Activated gamma-delta T cell (primary cell): ENCODE data around the gene NEURL4.

Experiments used
- DNase-seq: peaks from one replicate; lab custom pipeline; 2025; lab: John Stamatoyannopoulos, UW

The NEURL4 gene

DNA sequence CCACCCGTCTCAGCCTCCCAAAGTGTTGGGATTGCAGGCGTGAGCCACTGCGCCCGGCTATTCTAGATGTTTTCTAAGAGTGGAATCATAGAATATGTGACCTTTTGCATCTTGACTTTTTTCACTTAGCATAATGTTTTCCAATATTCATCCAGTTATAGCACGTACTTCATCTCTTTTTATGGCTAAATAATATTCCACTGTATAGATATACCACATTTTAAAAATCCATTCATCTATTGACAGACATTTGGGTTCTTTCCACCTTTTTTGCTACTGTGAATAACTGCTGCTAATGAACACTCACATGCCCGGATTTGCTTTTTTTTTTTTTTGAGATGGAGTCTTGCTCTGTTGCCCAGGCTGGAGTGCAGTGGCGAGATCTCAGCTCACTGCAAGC, 25.0 kb downstream of the NEURL4 start:
- no peak for DNase-seq

DNA sequence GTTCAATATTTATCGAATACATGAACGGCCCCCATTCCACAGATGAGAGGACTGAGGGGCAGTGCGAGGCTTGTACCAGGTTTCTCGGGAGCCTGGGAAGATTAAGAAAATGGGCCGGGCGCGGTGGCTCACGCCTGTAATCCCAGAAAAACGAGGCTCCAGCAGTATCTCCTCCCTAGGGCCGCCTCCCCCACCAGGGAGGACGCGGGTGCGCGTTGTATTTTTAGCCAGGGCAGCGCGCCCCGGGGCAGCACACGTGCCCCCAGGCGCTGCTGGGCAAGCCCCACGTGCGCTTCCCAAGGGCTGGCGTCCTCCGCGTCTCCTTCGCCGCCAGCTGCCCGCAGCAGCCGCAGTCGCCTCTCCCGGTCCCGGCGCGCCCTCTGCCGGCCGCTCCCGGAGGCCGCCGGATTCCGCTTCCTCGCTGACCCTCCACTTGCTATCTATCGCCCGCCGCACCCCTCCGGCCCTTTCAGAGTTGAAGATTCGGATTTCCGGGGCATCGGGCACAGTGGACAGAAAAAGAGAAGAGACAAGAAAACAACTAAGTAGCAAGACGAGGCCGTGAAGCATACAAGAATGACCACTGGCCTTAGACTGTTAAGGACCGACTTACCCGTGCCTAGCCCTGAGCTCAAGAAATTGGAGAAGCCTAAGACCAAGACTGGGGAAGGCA, 32.8 kb downstream of the NEURL4 start:
- peak; percentile 46 for DNase-seq

DNA sequence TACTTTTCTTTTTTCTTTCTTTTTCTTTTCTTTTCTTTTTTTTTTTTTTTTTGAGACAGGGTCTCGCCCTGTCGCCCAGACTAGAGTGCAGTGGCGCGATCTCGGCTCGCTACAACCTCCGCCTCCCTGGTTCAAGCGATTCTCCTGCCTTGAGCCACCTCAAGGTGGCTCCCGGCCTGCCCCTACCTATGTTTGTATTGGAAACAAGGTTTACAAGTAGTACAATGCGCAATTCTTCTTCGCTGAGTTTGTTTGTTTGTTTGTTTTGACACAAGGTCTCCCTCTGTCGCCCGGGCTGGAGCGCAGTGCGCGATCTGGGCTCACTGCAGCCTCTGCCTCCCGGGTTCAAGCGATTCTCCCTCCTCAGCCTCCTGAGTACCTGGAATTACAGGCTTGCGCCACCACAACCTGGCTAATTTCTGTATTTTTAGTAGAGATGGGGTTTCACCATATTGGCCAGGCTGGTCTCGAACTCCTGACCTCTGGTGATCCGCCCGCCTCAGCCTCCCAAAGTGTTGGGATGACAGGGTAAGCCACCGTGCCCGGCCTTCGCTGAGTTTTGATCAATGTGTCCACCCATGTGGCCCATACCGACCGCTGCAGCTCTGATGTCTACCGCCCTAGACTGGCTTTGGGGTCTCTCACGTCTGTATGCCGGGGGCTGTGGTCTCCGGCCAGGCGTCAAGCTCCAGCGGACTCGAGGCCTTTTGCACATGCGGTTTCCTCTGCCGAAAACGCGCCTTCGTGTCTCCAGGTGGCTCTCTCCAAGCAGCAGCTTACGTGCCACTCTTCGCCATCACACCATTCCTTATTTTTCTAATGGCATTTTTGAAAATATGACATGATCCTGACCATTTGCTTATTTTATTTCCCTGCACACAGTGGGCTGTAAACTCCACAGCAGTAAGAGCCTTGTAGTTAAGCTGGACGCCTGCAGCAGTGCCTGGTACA, 33.6 kb downstream of the NEURL4 start:
- DNase-seq = no peak

DNA sequence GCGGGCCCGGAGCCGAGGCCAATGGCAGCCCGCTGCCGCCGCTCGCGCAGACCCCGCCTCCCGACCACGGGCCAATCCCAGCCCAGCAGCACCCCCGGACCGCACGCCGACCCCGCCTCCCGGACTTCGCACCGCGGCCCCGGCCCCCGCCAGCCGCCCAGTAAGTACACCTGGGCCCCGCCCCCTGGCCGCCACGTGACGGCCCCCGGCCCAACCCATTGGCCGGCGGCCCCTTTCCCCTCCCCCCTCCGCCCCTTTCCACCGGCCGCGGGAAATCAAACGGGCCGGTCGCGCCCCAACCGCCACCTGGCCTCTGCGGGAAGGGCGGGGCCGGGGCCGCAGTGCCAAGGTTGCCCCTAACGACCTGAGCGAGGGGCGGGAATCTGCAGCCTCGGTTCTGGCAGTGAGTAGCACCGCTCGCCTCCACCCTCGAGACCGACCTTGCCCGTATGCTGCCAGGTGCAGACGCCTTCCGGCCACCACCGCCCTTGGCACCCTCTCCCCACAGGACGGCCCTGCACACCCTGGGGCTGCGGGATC, 34.5 kb downstream of the NEURL4 start, which contains the start of gene YBX2:
YBX2 (minus strand) TSS at position 26 of the 540 bp plus-strand sequence. CDS start 139 bp downstream, outside the sequence.
- DNase-seq = peak; percentile 70

DNA sequence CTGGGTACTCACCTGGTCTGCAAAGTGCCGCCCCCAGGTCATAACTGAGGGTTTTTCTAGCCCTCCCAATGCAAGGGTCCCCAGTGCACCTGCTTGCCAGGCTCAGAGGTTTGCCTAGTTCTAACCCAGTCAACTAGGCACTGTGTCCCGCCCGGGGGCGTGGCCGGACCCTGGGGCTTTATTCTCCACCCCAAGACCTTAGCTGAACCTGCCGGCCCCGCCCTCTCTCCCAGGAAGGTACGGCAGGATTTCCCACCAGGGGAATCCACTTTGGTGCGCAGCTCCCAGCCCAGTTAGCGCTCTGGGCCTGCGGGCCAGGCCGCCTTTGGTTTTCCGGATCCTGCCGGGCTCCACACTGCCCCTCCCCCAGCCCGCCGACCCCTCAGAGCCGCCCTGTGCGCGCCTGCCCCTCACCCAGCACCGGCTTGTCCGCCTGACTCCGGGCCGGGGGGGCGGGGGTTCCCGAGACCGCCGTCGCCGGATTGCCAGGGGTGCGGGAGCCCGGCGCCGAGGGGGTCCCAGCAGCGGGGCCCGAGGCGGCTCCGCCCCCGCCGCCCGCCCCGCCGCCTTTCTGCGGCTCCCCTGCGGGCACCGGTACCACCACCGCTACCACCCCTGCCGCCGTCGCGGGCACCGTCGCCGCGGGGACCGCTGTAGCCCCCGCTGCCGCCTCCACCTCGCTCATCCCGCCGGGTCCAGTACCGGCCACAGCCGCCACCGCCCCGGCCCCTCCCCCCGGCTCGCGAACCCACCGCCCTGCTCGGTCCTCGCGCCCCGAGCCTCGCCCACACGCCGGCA, 35.1 kb downstream of the NEURL4 start:
- peak; percentile 38 for DNase-seq

DNA sequence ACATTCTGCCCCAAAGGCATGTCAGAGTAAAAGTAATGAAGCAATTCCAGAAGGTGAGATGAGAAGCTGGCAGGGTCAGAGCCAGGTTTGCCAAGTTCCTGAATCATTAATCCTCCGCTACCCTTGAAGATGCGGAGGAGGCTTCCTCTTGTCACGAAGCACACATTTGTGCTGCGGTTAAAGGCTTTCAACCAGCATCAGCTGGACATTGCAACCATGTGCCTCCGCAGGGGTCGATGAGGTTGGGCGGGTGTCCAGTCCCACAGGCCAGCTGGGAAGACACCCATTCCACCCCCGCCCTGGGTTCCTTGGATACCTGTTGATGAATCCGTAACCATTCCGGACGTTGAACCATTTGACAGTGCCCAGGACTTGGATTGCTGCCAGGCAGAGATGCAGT, 36.0 kb downstream of the NEURL4 start:
- no peak for DNase-seq

DNA sequence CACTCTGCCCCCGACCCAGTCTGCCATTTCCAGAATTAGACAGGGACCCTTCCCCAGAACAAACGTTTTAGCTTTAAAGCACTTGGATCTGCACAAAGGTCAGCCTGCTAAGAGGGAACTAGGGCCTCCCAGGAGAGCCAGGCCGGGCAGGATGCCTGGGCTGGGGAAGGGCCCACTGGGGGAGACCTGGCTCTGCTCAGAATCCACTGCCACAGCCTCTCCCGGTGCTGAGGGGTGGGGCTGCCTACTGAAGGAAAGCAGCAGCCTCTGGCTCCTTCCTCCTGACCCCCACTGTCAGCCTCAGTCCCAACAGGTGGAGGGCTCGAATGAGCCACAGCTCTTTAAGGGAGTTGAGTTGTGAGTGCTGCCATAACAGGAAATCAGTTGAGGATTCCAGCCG, 36.4 kb downstream of the NEURL4 start:
- no peak for DNase-seq

DNA sequence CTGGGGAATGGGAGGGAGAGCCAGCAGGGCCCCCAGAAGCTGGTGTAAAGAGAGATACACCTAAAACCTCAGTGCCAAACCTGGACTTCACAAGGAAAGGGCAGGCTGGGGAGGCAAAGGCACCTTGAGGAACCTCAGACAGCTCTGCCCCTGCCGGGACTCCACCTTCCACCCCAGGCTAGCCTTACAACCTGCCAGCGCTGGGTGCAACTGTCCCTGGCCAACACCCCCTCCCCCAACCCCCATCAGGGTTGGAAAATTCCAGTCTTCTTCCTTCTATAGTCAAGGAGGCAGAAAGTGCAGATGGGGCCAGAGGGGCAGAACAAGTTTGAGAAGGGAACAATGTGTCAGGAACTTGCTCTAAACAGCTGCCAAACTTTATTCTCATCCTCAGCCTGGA, 36.9 kb downstream of the NEURL4 start:
- DNase-seq = no peak

DNA sequence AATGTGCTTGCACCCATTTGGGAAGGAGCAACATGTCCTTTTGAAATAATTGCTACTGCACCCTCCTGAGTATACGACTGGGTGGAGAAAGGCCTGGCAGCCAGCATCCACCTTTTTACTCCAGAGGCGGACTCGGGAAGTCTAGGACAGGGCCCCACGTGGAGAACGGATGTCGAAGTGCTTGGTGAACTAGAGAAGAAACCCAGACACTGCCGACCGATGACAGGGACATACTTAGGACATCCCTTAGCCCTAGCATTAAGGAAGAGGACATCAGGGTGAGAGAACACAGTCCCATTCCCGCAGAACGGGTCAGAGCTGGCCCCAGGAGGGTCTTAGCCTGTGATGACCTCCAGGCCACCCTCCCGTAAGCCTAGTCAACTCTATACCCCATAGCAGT, 38.5 kb downstream of the NEURL4 start:
- no peak for DNase-seq

DNA sequence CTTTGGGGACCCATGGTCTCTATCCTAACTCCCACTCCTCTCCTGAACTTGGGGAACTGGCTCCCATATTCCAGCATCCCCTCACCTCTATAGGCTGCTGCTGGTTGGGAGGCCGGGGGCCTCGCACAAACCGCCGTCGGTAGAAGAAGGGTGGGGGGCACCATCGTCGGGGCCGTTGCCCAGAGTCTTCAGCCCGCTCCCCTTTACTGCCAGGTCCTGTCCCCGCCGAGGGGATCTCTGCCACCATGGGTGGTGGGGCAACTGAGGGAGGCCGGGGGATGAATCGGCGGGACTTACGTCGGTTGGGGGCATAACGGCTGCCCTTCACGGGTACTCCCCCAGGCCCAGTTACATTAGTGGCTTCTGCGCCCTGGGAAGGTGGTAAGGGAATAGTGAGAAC, 39.0 kb downstream of the NEURL4 start:
- DNase-seq = no peak

DNA sequence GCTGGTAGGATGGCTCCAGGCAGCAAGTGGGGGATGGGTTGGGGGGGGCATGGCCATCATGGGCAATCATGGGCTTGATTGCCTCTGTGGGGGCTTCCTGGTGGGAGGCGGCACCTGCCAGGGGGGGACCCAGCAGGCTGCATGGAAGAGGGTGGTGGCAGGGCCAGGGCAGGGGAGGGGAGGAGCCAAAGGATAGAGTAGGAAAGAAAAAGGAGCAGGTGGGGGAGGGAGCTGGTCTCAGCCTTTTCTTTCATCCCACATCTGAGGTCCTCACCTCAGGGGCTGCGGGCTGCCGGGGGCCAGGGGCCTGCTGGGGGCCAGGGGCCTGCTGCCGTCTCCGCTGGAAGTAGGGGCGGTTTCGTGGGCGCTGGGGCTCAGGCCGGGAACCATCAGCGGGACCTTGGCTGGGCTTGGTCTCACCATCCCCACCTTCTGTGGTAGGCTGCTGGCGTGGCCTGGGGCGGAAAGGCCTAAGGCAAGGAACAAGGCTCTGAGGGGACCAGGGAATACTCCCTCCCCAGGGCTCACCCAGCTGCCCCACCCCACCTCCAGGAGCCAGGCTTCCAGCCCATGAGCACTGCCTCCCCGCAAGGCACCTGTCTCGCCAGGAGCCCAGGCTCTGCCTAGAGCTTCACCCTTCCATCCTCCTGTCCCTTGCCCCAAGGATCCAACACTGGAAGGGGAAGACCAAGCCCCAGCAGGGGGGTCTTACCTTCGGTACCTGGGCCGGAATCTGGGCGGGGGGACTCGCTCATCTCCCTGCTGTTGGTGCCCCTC, 39.7 kb downstream of the NEURL4 start:
- no peak for DNase-seq

DNA sequence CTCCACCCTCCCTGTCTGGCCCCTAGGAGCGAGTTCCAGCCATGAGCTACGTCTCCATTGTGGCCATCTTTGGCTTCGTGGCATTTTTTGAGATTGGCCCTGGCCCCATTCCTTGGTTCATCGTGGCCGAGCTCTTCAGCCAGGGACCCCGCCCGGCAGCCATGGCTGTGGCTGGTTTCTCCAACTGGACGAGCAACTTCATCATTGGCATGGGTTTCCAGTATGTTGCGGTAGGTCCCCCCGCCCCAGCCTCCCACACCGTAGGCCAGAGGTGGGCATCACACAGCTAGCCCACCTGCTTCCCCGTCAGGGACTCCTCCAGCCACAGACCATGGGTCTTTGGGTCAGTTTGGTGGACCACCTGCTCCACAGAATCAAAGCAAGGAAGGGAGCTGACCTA, 43.5 kb downstream of the NEURL4 start:
- DNase-seq = no peak

DNA sequence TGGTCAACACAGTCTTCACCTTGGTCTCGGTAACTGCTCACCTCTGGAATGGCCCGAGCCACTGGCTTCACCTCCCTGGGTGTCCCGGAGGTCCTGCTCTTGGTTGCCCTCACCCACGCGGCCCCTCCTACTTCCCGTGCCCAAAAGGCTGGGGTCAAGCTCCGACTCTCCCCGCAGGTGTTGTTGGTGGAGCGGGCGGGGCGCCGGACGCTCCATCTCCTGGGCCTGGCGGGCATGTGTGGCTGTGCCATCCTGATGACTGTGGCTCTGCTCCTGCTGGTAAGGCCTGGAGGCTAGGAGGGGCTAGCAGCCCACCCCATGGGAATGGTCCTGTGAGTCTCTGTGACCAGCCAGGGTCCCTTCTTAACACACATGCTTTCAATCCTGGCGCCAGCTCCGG, 44.2 kb downstream of the NEURL4 start:
- DNase-seq = no peak

DNA sequence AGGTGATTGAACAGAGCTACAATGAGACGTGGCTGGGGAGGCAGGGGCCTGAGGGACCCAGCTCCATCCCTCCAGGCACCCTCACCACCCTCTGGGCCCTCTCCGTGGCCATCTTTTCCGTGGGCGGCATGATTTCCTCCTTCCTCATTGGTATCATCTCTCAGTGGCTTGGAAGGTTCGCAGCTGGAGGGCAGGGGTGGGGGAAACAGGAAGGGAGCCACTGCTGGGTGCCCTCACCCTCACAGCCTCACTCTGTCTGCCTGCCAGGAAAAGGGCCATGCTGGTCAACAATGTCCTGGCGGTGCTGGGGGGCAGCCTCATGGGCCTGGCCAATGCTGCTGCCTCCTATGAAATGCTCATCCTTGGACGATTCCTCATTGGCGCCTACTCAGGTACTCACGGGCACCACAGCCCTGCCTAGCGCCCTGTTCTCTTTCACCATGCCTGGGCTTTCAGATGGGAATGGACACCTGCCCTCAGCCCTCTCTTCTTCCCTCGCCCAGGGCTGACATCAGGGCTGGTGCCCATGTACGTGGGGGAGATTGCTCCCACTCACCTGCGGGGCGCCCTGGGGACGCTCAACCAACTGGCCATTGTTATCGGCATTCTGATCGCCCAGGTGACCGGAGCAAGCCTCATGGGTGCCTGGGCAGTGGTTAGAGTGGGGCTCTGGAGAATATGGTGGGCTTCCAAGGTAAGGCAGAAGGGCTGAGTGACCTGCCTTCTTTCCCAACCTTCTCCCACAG, 45.5 kb downstream of the NEURL4 start:
- no peak for DNase-seq

DNA sequence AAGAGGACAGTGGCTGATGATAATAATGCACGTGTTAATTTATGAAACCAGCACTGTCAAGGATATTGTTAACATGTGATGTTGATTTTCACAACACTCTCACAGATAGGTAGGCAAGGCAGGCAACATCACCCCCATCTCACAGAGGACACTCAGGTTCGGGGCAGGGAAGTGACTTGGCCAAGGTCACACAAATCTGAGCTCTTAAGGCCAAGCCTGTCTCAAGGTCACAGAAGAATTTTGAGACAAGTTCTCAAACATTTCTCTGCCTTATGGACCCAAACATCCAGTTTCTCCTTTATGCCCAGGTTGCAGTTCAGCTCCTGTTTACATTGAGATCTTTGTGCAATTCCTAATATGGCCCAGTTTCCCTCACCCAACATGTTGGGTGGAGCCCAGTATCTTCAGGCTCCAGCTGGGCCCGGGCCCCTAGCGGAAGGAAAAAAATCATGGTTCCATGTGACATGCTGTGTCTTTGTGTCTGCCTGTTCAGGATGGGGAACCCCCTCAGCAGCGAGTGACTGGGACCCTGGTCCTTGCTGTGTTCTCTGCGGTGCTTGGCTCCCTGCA, 46.3 kb downstream of the NEURL4 start:
- no peak for DNase-seq

DNA sequence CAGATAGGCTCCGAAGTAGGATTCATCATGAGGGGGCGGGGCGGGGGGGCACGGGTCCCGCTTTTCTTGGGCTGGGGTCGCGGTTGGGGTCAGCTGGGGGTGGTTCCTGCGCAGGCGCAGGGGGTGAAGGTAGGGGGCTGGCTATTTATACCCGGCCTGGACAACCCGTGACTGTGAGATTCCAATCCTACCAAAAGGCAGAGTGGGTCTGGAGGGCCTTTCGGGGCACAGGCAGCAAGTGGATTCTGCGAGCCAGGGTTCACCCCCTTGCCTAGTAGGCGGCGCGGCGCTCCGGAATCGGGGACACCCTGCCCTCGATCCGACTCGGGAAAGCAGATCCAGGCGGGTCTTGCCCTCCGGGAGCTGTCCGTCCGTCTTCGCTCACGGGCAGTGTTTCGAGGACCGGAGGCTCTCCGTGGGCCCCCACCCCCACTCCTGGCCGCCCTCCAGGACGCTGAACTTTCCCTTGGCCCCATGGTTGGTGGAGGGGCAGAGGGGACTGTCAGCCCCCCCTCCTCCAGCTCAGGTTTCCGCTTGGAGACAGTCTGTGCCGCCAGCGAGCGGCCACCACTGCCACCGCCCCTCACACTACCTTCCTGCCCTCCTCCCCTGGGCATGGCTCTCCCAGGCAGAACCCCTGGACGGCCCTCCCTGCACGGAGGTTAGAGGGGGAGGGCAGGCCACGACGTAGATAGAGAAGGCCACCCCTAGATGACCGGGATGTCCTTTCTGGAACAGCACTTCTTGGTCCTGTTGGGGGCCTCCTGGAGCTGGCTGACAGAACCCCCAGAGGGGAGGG, 47.0 kb downstream of the NEURL4 start:
- DNase-seq = no peak

DNA sequence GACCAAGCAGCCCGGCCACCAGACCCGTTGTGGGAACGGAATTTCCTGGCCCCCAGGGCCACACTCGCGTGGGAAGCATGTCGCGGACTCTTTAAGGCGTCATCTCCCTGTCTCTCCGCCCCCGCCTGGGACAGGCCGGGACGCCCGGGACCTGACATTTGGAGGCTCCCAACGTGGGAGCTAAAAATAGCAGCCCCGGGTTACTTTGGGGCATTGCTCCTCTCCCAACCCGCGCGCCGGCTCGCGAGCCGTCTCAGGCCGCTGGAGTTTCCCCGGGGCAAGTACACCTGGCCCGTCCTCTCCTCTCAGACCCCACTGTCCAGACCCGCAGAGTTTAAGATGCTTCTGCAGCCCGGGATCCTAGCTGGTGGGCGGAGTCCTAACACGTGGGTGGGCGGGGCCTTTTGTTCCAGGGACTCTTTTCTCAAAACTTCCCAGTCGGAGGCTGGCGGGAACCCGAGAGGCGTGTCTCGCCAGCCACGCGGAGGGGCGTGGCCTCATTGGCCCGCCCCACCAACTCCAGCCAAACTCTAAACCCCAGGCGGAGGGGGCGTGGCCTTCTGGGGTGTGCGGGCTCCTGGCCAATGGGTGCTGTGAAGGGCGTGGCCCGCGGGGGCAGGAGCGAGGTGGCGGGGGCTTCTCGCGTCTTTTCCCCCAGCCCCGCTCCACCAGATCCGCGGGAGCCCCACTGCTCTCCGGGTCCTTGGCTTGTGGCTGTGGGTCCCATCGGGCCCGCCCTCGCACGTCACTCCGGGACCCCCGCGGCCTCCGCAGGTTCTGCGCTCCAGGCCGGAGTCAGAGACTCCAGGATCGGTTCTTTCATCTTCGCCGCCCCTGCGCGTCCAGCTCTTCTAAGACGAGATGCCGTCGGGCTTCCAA, 47.8 kb downstream of the NEURL4 start, which contains the start of gene SLC2A4:
SLC2A4 (plus strand) TSS at position 645 of the 879 bp plus-strand sequence; CDS start at position 862, 217 bp downstream.
- DNase-seq = peak; percentile 43

DNA sequence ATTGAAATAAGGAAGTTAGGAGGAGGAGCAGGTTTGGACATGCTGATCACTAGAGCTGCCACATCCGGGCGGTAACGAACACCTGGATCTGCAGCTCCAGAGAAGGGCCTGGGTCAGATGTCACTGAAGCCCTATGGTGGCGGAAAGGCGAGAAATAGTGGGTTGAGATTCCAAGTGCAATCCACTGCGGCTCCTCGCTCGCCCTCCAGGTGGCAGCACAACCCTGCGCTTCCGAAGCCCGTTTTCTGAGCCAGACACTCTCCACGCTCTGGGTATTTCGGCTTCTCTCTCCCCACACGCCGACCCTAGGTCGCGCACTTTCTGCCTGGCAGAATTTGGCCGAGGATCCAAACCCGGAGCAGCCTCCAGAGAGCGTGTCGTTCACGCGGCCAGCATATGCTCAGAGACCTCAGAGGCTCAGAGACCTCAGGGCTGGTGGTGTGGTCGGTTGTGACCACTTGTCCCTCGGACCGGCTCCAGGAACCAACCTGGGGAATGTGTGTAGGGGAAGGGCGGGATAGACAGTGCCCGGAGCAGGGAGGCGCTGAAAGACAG, 48.5 kb downstream of the NEURL4 start:
- peak; percentile 42 for DNase-seq
